ENCODE measurements around the gene TENT5D.
"Not testable (repeated sequence)": the region's sequence is repeated elsewhere in the genome, so short reads cannot be mapped to it uniquely, and the experiment has no call there.

The TENT5D gene

DNA sequence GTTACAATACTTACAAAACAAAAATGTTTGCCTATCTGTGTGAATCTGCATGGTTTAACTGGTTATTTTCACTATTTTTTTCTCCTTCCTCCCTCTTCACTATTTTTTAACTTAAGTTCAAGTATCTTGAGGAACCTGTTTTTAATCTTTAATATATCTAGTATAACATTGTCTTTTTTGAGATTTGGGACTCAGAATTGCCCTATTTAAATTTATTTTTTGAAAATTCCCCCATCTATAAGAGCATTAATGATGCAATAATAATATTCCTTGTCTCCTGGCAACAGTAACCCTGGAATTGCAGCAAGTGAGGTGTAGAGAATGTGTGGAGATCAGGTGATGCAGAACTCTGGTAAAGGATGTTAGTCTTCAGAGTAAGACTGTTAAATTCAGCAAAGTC is at the start of gene TENT5D:
Gene TENT5D (plus strand): TSS at position 301 of the 400 bp plus-strand sequence. CDS start 22,093 bp downstream, outside the sequence.
- DNase-seq = no peak

- DNase-seq = not testable (repeated sequence)
Observed at GRCh38 chrX:80385651-80386050, 34.6 kb upstream of the TENT5D start.

DNA sequence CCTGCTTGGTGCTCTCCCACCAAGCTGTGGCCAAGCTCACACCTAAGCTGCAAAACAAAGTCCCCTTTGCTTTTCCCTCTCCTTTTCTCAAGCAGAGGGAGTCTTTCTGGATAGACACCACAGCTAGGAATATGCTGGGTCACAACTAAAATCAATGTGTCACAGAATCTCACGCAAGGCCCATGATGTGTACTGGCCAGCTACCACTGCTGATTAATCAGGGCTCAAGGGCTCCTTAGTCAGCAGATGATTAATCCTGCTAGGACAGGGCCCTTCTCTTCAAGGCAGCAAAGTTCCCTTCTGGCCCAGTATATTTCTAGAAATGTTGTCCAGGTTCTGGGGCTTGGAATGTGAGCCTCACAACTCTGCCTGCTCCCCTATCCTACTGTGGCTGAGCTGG is 32.0 kb upstream of the TENT5D start:
- no peak for DNase-seq

DNA sequence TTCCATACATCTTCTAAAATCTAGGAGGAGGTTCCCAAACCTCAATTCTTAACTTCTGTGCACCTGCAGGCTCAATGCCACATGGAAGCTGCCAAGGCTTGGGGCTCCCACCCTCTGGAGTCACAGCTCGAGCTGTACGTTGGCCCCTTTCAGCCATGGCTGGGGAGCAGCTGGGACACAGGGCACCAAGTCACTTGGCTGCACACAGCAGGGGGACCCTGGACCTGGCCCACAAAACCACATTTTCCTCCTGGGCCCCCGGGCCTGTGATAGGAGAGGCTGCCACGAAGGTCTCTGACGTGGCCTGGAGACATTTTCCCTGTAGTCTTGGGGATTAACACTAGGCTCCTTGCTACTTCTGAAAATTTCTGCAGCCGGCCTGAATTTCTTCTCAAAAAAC is 8.2 kb upstream of the TENT5D start:
- no peak for DNase-seq

GRCh38 chrX:80423000-80423399 is 2.8 kb downstream of the TENT5D start:
- no peak for DNase-seq

DNA sequence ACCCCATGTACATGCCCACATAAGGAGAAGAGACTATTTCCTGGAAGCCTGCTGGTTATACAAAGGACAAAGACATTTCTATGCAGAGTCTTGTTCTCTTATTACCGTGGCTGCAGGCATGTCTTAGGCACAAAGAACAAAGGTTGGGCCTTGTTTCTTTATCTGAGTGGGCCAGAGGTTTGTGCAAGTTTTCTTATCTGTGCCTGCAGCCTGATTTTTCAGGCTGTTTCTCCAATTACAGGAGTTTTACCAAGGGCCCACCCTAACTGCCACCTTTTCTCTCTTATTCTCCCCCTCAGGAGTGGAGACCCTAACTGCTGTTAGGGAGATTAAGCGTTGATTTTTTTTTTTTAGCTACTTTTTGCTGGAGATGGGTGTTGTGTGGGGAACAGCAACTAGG is 3.5 kb downstream of the TENT5D start:
- no peak for DNase-seq

DNA sequence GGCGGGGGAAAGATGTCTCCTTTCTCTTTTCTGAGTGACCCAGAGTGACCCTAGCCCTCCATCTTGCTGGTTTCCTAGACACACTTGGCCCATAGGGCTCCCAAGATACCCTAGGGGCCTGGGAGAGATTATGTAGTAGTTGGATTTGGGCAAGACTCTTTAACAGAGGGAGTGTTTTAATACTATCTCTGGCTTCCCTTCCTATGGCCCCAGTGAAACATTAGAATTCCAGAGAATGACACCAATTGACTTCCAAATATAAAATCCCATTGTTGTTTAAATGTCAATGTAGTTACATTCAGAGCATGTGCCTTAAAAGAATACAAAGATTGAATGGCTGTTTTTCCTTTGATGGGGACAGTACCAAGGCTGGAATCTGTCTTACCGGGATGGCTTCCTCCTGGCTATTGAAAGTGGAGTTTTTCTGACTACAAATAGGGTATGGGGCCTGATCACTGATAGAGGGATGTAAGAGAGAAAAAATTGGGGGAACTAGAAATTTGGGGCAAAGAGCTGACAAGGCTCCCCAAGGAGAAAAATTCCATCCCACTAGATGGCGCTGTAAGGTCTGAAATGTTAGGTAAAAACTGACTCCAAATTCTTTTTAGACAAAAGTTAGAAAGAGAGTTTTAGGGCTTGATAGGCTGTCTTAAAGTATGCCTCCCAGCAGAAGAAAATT is 10.7 kb downstream of the TENT5D start:
- no peak for DNase-seq

- DNase-seq = no peak
Observed at GRCh38 chrX:80431505-80431832, 11.2 kb downstream of the TENT5D start.

GRCh38 chrX:80432441-80432840 is 12.2 kb downstream of the TENT5D start:
- DNase-seq = no peak

GRCh38 chrX:80432863-80433262 is 12.6 kb downstream of the TENT5D start:
- DNase-seq = no peak

DNA sequence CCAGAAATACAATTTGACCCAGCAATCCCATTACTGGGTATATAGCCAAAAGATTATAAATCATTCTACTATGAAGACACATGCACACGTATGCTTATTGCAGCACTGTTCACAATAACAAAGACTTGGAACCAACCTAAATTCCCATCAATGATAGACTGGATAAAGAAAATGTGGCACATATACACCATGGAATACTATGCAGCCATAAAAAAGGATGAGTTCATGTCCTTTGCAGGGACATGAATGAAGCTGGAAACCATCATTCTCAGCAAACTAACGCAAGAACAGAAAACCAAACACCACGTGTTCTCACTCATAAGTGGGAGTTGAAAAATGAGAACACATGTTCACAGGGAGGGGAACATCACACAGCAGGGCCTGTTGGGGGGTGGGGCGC is 47.9 kb downstream of the TENT5D start:
- not testable (repeated sequence) for DNase-seq

DNA sequence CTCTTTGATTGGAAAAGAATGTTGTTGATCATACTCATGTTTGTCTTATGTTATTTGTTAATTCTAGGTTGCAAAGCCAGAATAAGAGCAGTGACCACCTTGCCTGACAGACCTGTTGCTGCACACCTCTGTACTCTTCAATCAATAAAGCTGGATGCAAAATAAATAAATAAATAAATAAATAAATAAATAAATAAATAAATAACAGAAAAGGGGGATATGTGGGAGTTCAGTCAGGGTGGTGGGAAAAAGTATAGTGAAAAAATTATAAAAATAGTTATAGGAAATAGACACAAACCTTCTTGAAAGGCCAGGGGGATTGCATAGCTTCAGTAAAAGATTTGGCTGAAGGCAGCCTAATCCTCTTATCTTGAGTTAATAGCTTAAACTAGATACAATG is 51.3 kb downstream of the TENT5D start:
- no peak for DNase-seq

GRCh38 chrX:80485543-80485942 is 65.3 kb downstream of the TENT5D start:
- DNase-seq = no peak

DNA sequence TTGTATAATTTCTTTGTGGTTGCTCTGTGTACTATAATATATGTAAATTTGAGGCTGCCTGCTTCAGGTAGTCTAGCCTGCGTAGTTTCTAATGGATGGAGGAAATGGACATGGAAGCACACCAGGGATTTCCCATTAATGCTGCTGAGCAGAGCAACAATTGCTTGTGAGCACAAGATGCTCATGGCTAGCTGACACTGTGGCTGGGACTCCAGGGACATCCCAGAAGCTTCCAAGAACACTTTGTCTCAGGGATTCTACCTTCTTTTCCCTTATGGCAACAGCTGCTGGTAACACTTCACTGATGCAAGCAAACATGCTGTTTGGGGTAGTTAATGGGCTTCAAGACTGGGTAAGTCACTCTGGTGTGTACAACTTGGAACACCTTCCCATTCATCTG is 66.1 kb downstream of the TENT5D start:
- no peak for DNase-seq

DNA sequence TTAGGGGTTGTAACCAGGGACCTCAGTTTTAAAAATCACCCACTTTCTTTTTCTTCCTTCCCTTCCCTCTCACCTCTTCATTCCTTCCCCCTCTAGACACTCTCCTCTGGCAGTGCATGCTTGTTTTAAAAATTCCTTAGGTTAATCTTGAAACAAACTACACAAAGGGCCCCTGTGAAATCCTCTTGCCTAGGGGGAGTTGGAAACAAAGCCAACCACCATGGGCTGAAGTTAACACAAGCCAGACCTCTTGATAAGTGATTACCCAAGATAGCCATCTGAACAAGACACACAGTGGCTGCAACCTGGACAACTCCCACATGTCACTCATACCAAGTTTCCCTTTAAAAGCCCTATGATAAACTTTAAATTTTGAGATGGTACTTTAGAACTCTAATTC is 68.9 kb downstream of the TENT5D start:
- DNase-seq = no peak
